Kidney (tissue), 14 donors: ENCODE measurements around the gene ASB4. TPM values are rescaled to one million over a fixed set of nuclear protein-coding genes. Genes with fewer than 3 reads are reported as not detected.

Source experiments
- DNase-seq, 5 donors: peaks; one replicate each; pipeline ENCODE4 v3.0.0-alpha.2; 2013 to 2020
- FAIRE-seq: peaks from 2 replicates; lab custom pipeline; 2012; peaks lifted over from hg19 to GRCh38; lab: Jason Lieb, UNC
- H3K27ac ChIP-seq, 2 donors: one replicate each; pipeline ENCODE4 v1.7.0; 2013; ENCODE audit warnings: low read depth in 2 of 2, low read length in 2 of 2, inconsistent platforms in 1 of 2
- H3K27me3 ChIP-seq: one replicate; pipeline ENCODE4 v1.7.1; 2013; ENCODE audit warnings: low read length, inconsistent platforms; ENCODE audit not compliant: control insufficient read depth, insufficient read depth
- H3K36me3 ChIP-seq, 3 donors: one replicate each; pipeline versions ENCODE4 v1.7.0 to v1.7.1; 2013; ENCODE audit warnings: low read length in 3 of 3, control low read depth in 1 of 3, inconsistent platforms in 1 of 3; ENCODE audit not compliant: insufficient read depth in 3 of 3, control insufficient read depth in 2 of 3
- H3K4me1 ChIP-seq, 3 donors: one replicate each; pipeline versions ENCODE4 v1.7.0 to v1.7.1; 2013; ENCODE audit warnings: low read length in 3 of 3, inconsistent platforms in 1 of 3, low read depth in 1 of 3; ENCODE audit not compliant: control insufficient read depth in 2 of 3, insufficient read depth in 2 of 3
- H3K4me3 ChIP-seq, 3 donors: one replicate each; pipeline versions ENCODE4 v1.7.0 to v1.8.1; 2013; ENCODE audit warnings: low read length in 3 of 3, control low read depth in 1 of 3, inconsistent platforms in 1 of 3
- H3K9ac ChIP-seq, 3 donors: one replicate each; pipeline versions ENCODE4 v1.7.0 to v1.7.1; 2013; ENCODE audit warnings: low read length in 3 of 3, control low read depth in 1 of 3, inconsistent platforms in 1 of 3
- H3K9me3 ChIP-seq, 3 donors: one replicate each; pipeline versions ENCODE4 v1.7.0 to v1.7.1; 2013; ENCODE audit warnings: low read length in 3 of 3, control low read depth in 1 of 3, inconsistent platforms in 1 of 3; ENCODE audit not compliant: control insufficient read depth in 2 of 3, insufficient read depth in 1 of 3
- intact Hi-C: fragments of 100-400 bp; cut with DNase I; formaldehyde crosslinking; loops from one replicate; pipeline ENCODE4 v1.11.1; 2022
- polyA plus RNA-seq: library from polyadenylated mRNA; stranded (reverse); fragments of 350-450 nt; fragmentation: Illumina TruSeq; extraction: RNeasy Lipid Tissue Mini Kit (QIAGEN cat#74804); gene quantifications from one replicate; pipeline ENCODE4 v1.2.3, GENCODE V29; 2014; ENCODE audit warnings: low read depth, low replicate concordance; ENCODE audit not compliant: insufficient read depth
- total RNA-seq: library from RNA; stranded (reverse); fragmentation: NEBNext Ultra II Directional; extraction: Animal tissue kit (Norgen Biotek cat#: 25700); gene quantifications from one replicate; pipeline ENCODE4 v1.2.1, GENCODE V29; 2021
- TF ChIP-seq, protein P1 (sequence below): IDR thresholded peaks from 3 replicates; pipeline ENCODE4 v1.5.1; 2012; ENCODE audit warnings: mild to moderate bottlenecking, moderate library complexity, borderline replicate concordance; ENCODE audit not compliant: insufficient read depth; ENCODE audit errors: extremely low read depth
- donor health status: control.
- donor health status: control.
- donor health status: control.
- donor health status: control.
- donor health status: control.
- donor health status: DM: yes; HTN: yes; CAD: no.
- donor health status: Normal renal cell carcinoma (clear cell type).

The ASB4 gene
- total and polyA plus RNA-seq, 2 donors from 2014 or later = 0.09 TPM; not detected in 1

DNA sequence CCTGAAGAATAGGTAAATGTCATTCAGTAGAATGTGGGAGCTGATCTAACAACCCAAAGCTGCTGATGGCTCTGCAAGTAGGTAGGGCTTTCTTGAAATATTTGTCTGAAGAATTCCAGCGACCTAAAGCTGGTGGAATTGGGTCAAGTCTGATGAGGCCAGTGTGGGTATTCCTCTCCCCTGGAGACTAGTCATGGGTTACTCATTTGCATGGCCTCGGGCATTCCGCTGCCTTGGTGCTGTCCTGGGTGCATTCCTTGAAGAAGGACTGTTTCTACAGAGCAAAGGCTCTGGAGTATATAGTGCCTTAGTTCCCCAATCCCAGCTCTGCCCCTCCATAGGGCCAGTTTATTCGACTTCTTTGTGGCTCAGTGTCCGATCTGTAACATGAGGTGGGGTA, 91.4 kb downstream of the ASB4 start:
- Histone ChIP-seq H3K27ac (peak overlapping the region in 1 of 2 donors; percentile 45), H3K9me3 (no peaks in the 10 kb centered on the region), H3K36me3 (no peaks in the 10 kb centered on the region), H3K9ac (no peak overlapping the region), H3K4me1 (peaks cover 0 to 5% (median 0%) of the 10 kb centered on the region in 3 donors), H3K4me3 (no peak overlapping the region), H3K27me3 (no peaks in the 10 kb centered on the region)
- DNase-seq (no peak), FAIRE-seq (no peak)
- intact Hi-C loops = no loop called here
- TF ChIP-seq, protein P1, sequence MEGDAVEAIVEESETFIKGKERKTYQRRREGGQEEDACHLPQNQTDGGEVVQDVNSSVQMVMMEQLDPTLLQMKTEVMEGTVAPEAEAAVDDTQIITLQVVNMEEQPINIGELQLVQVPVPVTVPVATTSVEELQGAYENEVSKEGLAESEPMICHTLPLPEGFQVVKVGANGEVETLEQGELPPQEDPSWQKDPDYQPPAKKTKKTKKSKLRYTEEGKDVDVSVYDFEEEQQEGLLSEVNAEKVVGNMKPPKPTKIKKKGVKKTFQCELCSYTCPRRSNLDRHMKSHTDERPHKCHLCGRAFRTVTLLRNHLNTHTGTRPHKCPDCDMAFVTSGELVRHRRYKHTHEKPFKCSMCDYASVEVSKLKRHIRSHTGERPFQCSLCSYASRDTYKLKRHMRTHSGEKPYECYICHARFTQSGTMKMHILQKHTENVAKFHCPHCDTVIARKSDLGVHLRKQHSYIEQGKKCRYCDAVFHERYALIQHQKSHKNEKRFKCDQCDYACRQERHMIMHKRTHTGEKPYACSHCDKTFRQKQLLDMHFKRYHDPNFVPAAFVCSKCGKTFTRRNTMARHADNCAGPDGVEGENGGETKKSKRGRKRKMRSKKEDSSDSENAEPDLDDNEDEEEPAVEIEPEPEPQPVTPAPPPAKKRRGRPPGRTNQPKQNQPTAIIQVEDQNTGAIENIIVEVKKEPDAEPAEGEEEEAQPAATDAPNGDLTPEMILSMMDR = no peak

DNA sequence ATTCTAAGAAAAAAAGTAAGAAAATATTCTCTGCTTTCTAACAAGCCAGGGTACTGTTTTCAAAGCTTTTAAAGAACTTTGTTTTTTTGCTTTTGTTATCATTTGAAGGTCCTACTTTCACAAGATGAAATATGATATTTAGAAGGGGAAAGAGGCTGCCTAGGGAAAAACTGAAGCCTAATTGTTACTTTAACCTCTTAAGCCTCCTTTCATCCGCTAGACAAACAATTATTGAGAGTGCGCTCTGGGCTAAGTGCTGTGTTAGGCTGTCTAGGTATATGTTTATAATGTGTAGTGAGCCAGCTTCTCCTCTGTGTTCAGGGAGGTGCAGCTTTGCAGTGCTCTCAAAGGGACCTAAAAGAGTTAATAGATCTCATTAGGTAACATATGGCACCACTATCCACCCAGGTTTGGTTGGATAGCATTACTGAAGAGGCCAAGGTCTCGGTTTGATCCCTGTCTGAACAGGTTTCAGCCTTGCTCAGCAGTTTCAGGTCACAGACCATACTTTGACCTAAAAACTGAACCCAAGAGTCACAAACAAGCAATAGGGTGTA, 92.6 kb downstream of the ASB4 start:
- peak overlapping the region in 1 of 2 donors; percentile 69 for H3K27ac ChIP-seq
- intact Hi-C loops = no loop called here
- no peaks in the 10 kb centered on the region for H3K36me3 ChIP-seq
- H3K27me3 ChIP-seq = no peaks in the 10 kb centered on the region
- peaks cover 0 to 5% (median 0%) of the 10 kb centered on the region in 3 donors for H3K4me1 ChIP-seq
- H3K9ac ChIP-seq = no peak overlapping the region
- no peaks in the 10 kb centered on the region for H3K9me3 ChIP-seq
- TF ChIP-seq, protein P1 = no peak
- FAIRE-seq (no peak), DNase-seq (no peak)
- H3K4me3 ChIP-seq = no peak overlapping the region

DNA sequence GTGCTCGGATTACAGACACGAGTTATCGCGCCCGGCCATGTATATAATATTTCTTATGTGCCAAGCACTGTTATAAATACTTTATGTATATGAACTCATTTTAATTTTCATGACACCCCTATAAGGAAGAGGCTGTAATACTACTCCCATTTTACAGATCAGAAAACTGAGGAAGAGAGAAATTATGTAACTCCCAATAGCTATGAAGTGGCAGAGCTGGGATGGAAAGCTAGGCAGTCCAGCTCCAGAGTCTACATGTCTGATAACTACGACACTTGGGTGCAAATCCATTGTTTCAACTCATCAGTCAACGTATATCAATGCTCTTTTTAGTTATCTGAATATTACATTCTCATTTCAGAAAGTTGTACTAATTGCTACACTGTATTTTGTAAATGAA, 93.6 kb downstream of the ASB4 start:
- Histone ChIP-seq H3K4me3 (no peak overlapping the region), H3K4me1 (peaks cover 0 to 5% (median 0%) of the 10 kb centered on the region in 3 donors), H3K9me3 (no peaks in the 10 kb centered on the region), H3K9ac (no peak overlapping the region), H3K36me3 (peaks cover 0 to 2% (median 0%) of the 10 kb centered on the region in 3 donors), H3K27me3 (no peaks in the 10 kb centered on the region), H3K27ac (no peak overlapping the region)
- TF ChIP-seq, protein P1 = no peak
- FAIRE-seq = no peak
- intact Hi-C loops = no loop called here
- no peak for DNase-seq

DNA sequence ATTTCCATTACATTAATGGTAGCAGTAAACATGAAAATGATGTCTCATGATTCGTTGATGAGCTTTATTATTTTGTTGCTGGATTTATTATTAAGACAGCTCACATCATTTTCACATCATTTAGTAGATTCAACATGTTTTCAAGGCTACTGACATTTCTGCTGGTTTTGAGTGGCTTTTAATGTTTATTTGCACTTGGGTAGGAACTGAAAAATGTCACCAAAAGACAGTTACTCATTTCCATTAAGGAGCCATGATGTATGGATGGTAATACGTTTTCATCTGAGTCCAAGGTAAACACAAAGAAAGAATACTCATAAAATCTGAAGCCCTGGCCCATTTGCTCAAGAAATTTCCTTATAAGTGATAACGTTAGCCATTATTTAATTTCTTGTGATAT, 95.7 kb downstream of the ASB4 start:
- intact Hi-C loops = no loop called here
- FAIRE-seq (no peak), DNase-seq (no peak)
- Histone ChIP-seq H3K27ac (no peak overlapping the region), H3K27me3 (no peaks in the 10 kb centered on the region), H3K9me3 (no peaks in the 10 kb centered on the region), H3K4me1 (peaks cover 0 to 5% (median 0%) of the 10 kb centered on the region in 3 donors), H3K4me3 (no peak overlapping the region), H3K36me3 (peaks cover 0 to 19% (median 15%) of the 10 kb centered on the region in 3 donors), H3K9ac (no peak overlapping the region)
- TF ChIP-seq, protein P1 = no peak
